HG03039 (cell line): Measurements from ENCODE around the gene FBXL14.

Source experiments
- ATAC-seq: cut with Tn5 transposase; IDR thresholded peaks from one replicate; pipeline ENCODE4 v1.9.1; 2021; ENCODE audit warnings: mild to moderate bottlenecking, moderate library complexity; ENCODE audit not compliant: unreplicated experiment

Gene FBXL14

GRCh38 chr12:1595026-1595561 lies 713 bp upstream of the FBXL14 start:
- no peak for ATAC-seq

GRCh38 chr12:1594006-1594260 lies 448 bp downstream of the FBXL14 start:
- ATAC-seq, result no peak

DNA sequence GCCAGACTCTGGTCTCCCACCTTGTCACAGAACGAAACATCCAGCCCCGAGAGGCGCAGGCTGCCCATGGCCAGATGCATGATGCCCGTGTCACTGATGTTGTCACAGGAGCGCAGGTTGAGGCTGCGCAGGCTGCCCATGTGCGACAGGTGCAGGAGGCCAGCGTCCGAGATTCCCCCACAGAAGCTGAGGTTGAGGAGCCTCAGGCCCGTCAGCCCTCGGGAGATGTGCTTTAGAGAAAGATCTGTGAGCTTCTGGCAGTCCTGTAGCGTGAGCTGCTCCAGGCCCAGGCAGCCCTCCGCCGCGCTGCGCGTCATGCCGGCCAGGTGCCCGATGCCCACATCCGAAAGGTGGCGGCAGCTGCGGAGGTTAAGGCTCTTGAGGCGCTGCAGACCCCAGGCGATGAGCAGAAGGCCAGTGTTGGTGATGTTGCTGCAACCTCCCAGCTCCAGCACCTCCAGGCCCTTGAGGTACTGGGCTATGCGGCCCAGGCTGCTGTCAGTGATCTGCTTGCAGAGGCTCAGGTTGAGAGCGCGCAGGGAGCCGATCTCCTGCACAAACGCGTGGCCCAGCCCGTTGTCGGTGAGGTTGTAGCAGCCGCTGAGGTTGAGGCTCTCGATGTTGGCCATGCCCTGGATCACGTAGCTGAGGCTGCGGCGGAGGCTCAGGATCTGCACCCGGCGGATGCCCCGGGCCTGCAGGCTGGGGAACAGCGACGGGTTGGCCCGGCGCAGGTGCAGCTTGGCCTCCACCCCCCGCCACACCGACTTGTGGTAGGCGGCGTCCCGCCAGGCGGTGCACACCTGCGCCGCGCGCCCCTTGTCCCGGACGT lies 991 bp downstream of the FBXL14 start:
- ATAC-seq, result peak; percentile 24

GRCh38 chr12:1592444-1593173 lies 1.8 kb downstream of the FBXL14 start:
- no peak for ATAC-seq

GRCh38 chr12:1591543-1591942 lies 2.8 kb downstream of the FBXL14 start:
- no peak for ATAC-seq

- no peak for ATAC-seq
These were observed 3.3 kb downstream of the FBXL14 start for GRCh38 chr12:1591034-1591433.

DNA sequence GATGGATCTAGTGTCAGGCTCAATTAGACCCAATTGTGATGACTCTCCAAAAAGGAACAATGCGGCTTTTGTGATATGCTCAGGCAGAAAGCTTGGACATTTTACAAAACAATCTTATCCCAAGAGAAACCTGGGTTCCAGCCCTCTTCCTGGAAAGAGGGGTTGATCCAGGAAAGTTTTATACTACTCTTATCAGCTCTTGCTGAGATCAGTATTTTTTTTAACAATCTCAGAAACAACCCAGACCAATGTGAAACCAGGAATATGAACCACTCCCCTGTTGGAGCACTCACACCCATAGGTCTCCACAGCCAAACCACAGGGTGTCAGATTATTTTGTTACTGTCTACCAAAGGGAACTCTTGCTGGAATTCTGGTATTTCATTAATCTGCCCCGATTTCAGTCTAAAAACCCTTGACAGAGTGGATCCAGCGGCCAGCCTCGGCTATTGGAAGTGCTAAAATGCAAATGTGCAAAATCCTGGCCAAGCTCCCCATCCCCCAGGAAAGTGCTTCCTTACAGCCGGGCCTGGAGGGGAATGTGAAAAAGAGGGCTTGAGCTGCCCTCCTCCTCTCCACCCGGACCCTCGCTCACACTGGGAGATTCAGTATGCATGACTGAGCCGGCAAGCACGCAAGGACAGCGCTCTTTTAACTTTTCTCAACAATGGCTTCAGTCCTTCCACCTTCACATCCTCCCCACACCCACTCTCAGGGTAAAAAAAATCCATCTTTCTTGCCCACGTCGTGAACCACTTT lies 4.0 kb downstream of the FBXL14 start:
- ATAC-seq, result no peak

- ATAC-seq, result no peak
These were observed 5.8 kb downstream of the FBXL14 start for GRCh38 chr12:1588575-1588947.

DNA sequence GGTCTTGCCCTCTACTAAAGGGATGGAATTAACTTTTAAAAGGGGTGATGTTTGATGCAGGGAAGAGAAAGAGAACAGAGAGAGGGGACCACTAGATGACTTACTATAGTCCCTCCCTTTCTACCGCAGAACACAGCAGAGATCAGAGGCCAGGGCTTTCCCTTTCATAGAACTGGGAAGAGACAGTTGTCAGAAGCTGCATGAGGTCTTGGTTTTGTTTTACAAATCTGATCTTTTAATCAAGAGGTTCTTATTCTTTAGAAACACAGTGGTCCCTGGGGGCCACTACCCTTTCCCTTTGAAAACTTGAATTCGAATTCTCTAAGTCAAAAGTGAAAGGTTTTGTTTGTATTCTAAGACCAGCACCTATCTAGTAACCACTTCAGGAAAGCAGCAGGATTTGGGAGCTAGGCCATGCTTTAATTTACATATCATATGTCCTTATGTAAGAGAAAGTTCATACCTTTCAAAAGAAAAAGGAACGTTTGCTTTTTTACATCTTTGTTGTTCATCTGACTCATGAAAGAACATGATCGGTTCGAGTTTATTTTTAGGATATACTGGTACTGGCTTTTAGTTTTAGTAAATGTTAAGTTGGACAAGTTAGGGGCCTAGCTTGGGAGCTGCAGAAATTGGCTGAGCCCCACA lies 6.3 kb downstream of the FBXL14 start:
- no peak for ATAC-seq

DNA sequence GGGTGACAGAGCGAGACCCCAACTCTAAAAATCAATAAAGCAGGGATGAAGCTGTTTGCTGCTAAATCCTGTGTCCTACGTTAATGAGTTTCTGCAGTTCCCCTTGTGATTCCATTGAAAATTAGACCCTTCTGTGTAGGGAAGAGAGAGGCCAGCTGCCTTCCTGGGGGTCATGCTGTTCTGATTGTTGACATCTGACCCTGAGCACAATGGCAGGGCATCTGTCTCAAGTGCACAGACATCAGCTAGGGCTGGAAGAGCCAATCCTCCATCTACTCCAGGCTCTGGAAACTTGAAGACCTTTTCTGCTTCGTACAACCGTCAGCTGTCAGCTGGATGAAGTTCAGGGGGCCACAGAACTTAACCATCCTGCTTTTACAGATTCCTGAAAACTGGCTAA lies 10.1 kb downstream of the FBXL14 start:
- no peak for ATAC-seq

DNA sequence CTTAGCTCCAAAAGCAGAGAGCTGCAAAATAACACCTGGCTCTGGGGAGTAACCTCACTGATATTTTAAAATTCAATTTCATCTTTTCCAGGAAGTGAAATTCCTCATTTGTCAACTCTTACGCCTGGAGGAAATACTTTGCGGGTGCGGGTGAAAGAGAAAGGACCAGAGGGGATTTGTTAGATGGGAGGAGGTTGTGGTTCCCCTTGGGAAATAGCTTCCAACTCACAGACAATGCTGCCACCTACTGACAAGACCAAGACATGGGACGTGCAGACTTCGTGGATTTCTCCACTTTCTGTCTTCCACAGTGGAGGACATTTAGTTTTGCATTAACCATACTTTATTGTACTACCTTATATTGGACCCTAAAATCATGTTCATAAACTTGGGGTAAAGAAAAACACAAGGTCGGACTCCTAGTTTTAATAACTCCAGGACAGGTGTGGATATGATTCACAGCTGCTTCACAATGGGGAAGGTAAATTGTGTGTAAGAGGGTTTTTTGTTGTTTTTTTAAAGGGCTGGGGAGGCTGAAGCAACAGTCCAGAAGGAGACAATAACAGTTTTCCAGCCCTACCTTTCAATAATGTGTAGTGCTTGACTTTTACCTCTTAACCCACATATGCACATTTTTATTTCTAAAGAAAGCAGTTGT lies 10.8 kb downstream of the FBXL14 start:
- ATAC-seq, result peak; percentile 62

- no peak for ATAC-seq
These were observed 11.7 kb downstream of the FBXL14 start for GRCh38 chr12:1582709-1583050.

DNA sequence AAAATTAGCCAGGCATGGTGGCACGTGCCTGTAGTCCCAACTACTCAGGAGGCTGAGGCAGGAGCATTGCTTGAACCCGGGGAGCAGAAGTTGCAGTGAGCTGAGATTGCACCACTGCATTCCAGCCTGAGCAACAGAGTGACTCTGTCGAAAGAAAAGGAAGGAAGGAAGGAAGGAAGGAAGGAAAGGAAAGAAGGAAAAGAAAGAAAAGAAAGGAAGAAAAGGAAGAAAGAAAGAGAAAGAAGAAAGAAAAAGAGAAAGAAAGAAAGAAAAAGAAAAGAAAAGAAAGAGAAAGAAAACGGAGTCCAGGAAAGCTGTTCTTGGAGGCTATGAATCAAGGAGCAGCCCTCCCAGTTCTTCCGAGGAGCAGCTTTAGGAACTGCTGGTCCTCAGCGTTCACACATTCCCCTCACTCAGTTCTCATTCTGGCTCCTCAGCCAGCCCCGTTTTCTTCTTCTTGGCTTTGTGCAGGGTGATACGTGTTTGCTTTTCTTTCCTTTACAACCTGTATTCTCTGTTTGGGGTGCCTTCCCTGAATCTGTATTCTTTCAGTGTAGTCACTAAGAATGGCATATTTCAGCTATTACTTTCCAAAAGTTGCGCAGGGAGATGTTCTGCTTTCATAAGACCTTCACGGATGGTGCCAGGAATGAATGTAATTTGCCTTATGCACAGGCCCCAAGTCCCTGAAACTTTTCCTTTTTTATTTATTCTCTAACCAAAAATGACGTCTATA lies 12.2 kb downstream of the FBXL14 start:
- no peak for ATAC-seq

DNA sequence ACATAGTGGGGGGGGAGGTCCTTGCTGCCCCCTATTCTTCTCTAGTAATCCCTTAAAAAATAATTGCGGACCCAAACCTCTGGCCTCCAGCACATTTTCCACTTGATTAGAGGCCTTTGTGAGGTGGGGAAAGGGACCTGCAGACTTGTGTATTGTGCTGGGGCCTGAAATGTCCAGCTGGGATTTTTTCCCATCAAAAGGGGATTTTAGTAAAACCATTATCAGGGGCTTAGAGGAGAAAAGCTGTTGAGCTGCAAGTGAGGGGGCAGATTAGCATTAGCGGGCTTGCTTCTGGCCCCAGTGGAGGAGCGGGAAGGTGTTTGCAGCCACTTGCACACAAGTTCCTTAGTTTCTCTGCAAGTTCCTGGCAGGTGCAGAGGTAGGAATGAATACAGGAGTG lies 13.9 kb downstream of the FBXL14 start:
- no peak for ATAC-seq

- ATAC-seq, result no peak
These were observed 14.5 kb downstream of the FBXL14 start for GRCh38 chr12:1579651-1580435.

DNA sequence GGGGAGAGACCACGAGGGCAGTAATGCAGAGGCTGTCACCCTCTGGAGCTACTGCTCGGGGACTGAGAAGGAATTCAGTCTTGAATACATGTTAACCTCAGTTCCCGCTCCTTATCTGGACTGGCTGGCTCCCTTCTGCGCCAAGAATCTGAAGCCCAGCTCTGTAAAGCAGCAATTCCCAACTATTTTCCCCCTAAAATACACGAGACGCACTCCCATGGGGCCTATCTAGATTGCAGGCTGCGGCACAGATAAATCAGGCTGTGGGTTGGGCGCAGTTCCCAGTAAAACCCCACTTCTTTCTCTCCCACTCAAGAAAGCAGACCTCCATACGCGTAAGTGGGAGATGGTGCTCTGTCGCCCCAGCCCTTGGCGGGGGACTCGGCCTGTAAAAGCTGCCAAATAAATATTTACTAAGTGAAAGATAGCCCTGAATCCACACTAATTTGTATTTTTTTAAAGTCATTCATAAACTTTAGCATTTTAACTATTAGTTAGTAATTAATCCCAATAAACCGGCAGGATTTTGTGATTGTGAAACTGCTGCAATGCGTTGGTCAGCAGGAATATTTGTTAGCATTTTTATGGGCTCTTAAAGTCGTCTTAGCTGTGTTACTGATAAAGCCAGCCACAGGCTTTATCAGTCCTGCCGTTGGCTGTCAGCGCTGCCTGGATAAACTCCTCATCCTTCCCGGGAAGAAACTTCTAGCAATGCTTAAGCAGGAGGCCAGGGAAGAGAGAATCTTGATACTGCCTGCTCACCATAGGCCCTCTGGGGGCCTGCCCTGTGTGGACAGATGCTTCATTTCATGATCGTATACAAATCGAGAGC lies 17.8 kb downstream of the FBXL14 start:
- no peak for ATAC-seq

- no peak for ATAC-seq
These were observed 18.7 kb downstream of the FBXL14 start for GRCh38 chr12:1575408-1576401.
